HepG2 (cell line): ENCODE results near the gene PRKD2. TPM values are rescaled to one million over a fixed set of nuclear protein-coding genes. Genes with fewer than 3 reads are reported as not detected.

ENCODE experiments used
- GATA4 ChIP-seq: sonication (generic); IDR thresholded peaks from 2 replicates; pipeline ENCODE4 v1.6.1; 2016; ENCODE audit warnings: antibody characterized with exemption, low read depth, borderline replicate concordance
- MAZ ChIP-seq, 2 experiments: sonication (generic) in 1 of 2; formaldehyde crosslinking in 1 of 2; IDR thresholded peaks; 2 replicates each; pipeline versions ENCODE4 v1.5.0 to v1.6.1; 2012 to 2020; ENCODE audit warnings: low read depth in 2 of 2, mild to moderate bottlenecking in 2 of 2, borderline replicate concordance in 1 of 2, improper control_type of control experiment in 1 of 2, low read length in 1 of 2, missing genetic modification reagents in 1 of 2, moderate library complexity in 1 of 2
- MTF1 ChIP-seq: sonication (generic); formaldehyde crosslinking; IDR thresholded peaks from 2 replicates; pipeline ENCODE4 v1.5.0; 2020; ENCODE audit warnings: missing genetic modification reagents
- NFATC3 ChIP-seq: sonication (generic); formaldehyde crosslinking; IDR thresholded peaks from 2 replicates; pipeline ENCODE4 v1.5.1; 2020; ENCODE audit warnings: mild to moderate bottlenecking, missing genetic modification reagents
- SAP130 ChIP-seq: IDR thresholded peaks from 2 replicates; pipeline ENCODE4 v1.6.1; 2016; ENCODE audit warnings: low read depth
- SIX4 ChIP-seq: sonication (generic); formaldehyde crosslinking; IDR thresholded peaks from 2 replicates; pipeline ENCODE4 v1.4.0; 2020; ENCODE audit warnings: missing genetic modification reagents
- ZNF251 ChIP-seq: sonication (generic); formaldehyde crosslinking; IDR thresholded peaks from 2 replicates; pipeline ENCODE4 v1.9.0; 2021; ENCODE audit warnings: mild to moderate bottlenecking, missing genetic modification reagents
- ZNF441 ChIP-seq: sonication (generic); formaldehyde crosslinking; IDR thresholded peaks from 2 replicates; pipeline ENCODE4 v1.7.0; 2021; ENCODE audit warnings: missing genetic modification reagents, borderline replicate concordance
- ZNF678 ChIP-seq: sonication (generic); formaldehyde crosslinking; IDR thresholded peaks from 2 replicates; pipeline ENCODE4 v1.4.0; 2020; ENCODE audit warnings: mild to moderate bottlenecking, missing genetic modification reagents
- ZNF839 ChIP-seq: sonication (generic); formaldehyde crosslinking; IDR thresholded peaks from 2 replicates; pipeline ENCODE4 v1.4.0; 2020; ENCODE audit warnings: missing genetic modification reagents, mild to moderate bottlenecking, borderline replicate concordance
- polyA plus RNA-seq, 8 experiments: library from polyadenylated mRNA; depleted of rRNA in 3 of 8; stranded (reverse) in 7 of 8; unstranded in 1 of 8; fragments of >200 nt; fragmentation: Illumina TruSeq in 4 of 8; extraction: Trizol in 4 of 8; gene quantifications; 2 replicates each; pipeline versions ENCODE4 v1.2.1 to v1.2.3, GENCODE V29; 2011 to 2016; ENCODE audit warnings: low read depth in 4 of 8, missing spikeins in 1 of 8, mixed read lengths in 1 of 8; ENCODE audit not compliant: insufficient read depth in 1 of 8
- total RNA-seq, 5 experiments: library from RNA; depleted of rRNA; stranded (reverse); fragments of >200 nt; fragmentation: Illumina TruSeq; extraction: Trizol; gene quantifications; 2 replicates each; pipeline ENCODE4 v1.2.3, GENCODE V29; 2016; ENCODE audit warnings: low read depth in 1 of 5
- TF ChIP-seq, protein P1 (sequence below): sonication (generic); formaldehyde crosslinking; IDR thresholded peaks from 2 replicates; pipeline ENCODE4 v1.4.0; 2020; ENCODE audit warnings: missing genetic modification reagents
- TF ChIP-seq, protein P2 (sequence below): sonication (generic); formaldehyde crosslinking; IDR thresholded peaks from 2 replicates; pipeline ENCODE4 v1.5.1; 2020; ENCODE audit warnings: mild to moderate bottlenecking, moderate library complexity, missing genetic modification reagents
- TF ChIP-seq, protein P3 (sequence below): sonication (generic); formaldehyde crosslinking; IDR thresholded peaks from 2 replicates; pipeline ENCODE4 v1.5.0; 2020; ENCODE audit warnings: mild to moderate bottlenecking, missing genetic modification reagents
- TF ChIP-seq, protein P4 (sequence below): IDR thresholded peaks from 2 replicates; pipeline ENCODE4 v1.6.1; 2016; ENCODE audit warnings: low read depth, missing genetic modification reagents, missing compliant biosample characterization
- TF ChIP-seq, protein P5 (sequence below): sonication (generic); formaldehyde crosslinking; IDR thresholded peaks from 2 replicates; pipeline ENCODE4 v1.4.0; 2020; ENCODE audit warnings: mild to moderate bottlenecking, missing genetic modification reagents

The PRKD2 gene
- total and polyA plus RNA-seq, 2 of the 13 experiments (the other 11 are each of a cell fraction or from before 2014, with no cell fraction given): 6.7 to 7.3 TPM

DNA sequence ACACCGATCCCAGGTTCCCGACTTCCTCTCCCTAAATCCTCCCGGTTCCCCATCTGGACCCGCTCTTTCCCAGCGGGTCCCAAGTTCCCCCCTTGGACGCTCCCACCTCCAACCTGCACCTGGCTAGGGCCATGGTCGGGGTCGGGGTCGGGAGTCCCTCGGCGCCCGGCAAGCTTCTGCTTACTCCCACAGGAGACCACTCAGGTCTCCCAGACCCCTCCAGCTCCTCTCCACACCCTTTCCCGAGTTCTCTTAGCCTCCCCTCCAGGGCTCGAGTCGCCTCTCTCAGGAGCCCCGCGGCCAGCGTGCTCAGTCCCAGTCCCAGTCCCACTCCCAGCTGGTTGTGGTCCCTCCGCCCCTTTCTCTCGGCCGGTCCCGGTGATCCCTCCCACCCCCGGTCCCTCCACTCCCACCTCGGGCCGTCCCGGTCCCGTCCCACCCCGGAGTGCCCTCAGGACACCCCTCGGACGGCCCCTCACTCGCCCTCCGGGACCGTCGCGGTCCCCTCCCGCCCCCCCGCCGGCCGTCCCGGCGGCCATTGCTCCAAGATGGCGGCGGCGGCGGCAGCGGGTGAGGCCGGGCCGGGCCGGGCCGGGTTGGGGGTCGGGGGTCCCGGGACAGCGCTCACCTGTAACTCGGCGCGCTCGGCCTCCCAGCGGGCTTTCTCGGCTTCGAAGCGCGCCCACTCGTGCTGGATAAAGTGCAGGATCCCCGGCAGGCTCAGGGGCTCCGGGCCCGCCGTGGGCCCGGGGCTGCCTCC is 28.8 kb upstream of the PRKD2 start, which contains the start of gene FKRP (continued):
- TF ChIP-seq MAZ (IDR thresholded peaks at IDR 0.05; ENCODE audit: borderline replicate concordance, low read depth, low read length): no peak
- TF ChIP-seq MAZ (CRISPR knock-in tag; IDR thresholded peaks at IDR 0.05; ENCODE audit: low read depth): 0 out of 2 replicates have a peak, but pooled peaks have one; percentile 18
- TF ChIP-seq MTF1 (CRISPR knock-in tag): no peak
- TF ChIP-seq, protein P1, sequence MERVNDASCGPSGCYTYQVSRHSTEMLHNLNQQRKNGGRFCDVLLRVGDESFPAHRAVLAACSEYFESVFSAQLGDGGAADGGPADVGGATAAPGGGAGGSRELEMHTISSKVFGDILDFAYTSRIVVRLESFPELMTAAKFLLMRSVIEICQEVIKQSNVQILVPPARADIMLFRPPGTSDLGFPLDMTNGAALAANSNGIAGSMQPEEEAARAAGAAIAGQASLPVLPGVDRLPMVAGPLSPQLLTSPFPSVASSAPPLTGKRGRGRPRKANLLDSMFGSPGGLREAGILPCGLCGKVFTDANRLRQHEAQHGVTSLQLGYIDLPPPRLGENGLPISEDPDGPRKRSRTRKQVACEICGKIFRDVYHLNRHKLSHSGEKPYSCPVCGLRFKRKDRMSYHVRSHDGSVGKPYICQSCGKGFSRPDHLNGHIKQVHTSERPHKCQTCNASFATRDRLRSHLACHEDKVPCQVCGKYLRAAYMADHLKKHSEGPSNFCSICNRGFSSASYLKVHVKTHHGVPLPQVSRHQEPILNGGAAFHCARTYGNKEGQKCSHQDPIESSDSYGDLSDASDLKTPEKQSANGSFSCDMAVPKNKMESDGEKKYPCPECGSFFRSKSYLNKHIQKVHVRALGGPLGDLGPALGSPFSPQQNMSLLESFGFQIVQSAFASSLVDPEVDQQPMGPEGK: peak; percentile 52; the same call in 1 of the 2 replicates
- TF ChIP-seq ZNF251 (CRISPR knock-in tag): no peak
- TF ChIP-seq, protein P2, sequence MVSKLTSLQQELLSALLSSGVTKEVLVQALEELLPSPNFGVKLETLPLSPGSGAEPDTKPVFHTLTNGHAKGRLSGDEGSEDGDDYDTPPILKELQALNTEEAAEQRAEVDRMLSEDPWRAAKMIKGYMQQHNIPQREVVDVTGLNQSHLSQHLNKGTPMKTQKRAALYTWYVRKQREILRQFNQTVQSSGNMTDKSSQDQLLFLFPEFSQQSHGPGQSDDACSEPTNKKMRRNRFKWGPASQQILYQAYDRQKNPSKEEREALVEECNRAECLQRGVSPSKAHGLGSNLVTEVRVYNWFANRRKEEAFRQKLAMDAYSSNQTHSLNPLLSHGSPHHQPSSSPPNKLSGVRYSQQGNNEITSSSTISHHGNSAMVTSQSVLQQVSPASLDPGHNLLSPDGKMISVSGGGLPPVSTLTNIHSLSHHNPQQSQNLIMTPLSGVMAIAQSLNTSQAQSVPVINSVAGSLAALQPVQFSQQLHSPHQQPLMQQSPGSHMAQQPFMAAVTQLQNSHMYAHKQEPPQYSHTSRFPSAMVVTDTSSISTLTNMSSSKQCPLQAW (CRISPR knock-in tag): 0 out of 2 replicates have a peak, but pooled peaks have one; percentile 35
- TF ChIP-seq ZNF839: no peak
- TF ChIP-seq, protein P3, sequence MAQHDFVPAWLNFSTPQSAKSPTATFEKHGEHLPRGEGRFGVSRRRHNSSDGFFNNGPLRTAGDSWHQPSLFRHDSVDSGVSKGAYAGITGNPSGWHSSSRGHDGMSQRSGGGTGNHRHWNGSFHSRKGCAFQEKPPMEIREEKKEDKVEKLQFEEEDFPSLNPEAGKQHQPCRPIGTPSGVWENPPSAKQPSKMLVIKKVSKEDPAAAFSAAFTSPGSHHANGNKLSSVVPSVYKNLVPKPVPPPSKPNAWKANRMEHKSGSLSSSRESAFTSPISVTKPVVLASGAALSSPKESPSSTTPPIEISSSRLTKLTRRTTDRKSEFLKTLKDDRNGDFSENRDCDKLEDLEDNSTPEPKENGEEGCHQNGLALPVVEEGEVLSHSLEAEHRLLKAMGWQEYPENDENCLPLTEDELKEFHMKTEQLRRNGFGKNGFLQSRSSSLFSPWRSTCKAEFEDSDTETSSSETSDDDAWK (CRISPR knock-in tag): no peak
- no peak for TF ChIP-seq NFATC3
- TF ChIP-seq, protein P4, sequence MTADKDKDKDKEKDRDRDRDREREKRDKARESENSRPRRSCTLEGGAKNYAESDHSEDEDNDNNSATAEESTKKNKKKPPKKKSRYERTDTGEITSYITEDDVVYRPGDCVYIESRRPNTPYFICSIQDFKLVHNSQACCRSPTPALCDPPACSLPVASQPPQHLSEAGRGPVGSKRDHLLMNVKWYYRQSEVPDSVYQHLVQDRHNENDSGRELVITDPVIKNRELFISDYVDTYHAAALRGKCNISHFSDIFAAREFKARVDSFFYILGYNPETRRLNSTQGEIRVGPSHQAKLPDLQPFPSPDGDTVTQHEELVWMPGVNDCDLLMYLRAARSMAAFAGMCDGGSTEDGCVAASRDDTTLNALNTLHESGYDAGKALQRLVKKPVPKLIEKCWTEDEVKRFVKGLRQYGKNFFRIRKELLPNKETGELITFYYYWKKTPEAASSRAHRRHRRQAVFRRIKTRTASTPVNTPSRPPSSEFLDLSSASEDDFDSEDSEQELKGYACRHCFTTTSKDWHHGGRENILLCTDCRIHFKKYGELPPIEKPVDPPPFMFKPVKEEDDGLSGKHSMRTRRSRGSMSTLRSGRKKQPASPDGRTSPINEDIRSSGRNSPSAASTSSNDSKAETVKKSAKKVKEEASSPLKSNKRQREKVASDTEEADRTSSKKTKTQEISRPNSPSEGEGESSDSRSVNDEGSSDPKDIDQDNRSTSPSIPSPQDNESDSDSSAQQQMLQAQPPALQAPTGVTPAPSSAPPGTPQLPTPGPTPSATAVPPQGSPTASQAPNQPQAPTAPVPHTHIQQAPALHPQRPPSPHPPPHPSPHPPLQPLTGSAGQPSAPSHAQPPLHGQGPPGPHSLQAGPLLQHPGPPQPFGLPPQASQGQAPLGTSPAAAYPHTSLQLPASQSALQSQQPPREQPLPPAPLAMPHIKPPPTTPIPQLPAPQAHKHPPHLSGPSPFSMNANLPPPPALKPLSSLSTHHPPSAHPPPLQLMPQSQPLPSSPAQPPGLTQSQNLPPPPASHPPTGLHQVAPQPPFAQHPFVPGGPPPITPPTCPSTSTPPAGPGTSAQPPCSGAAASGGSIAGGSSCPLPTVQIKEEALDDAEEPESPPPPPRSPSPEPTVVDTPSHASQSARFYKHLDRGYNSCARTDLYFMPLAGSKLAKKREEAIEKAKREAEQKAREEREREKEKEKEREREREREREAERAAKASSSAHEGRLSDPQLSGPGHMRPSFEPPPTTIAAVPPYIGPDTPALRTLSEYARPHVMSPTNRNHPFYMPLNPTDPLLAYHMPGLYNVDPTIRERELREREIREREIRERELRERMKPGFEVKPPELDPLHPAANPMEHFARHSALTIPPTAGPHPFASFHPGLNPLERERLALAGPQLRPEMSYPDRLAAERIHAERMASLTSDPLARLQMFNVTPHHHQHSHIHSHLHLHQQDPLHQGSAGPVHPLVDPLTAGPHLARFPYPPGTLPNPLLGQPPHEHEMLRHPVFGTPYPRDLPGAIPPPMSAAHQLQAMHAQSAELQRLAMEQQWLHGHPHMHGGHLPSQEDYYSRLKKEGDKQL (CRISPR knock-in tag): no peak
- 0 out of 2 replicates have a peak, but pooled peaks have one; percentile 47 for TF ChIP-seq ZNF678
- no peak for TF ChIP-seq SIX4 (CRISPR knock-in tag)
- TF ChIP-seq, protein P5, sequence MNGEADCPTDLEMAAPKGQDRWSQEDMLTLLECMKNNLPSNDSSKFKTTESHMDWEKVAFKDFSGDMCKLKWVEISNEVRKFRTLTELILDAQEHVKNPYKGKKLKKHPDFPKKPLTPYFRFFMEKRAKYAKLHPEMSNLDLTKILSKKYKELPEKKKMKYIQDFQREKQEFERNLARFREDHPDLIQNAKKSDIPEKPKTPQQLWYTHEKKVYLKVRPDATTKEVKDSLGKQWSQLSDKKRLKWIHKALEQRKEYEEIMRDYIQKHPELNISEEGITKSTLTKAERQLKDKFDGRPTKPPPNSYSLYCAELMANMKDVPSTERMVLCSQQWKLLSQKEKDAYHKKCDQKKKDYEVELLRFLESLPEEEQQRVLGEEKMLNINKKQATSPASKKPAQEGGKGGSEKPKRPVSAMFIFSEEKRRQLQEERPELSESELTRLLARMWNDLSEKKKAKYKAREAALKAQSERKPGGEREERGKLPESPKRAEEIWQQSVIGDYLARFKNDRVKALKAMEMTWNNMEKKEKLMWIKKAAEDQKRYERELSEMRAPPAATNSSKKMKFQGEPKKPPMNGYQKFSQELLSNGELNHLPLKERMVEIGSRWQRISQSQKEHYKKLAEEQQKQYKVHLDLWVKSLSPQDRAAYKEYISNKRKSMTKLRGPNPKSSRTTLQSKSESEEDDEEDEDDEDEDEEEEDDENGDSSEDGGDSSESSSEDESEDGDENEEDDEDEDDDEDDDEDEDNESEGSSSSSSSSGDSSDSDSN (CRISPR knock-in tag): peak; percentile 35; the same call in 1 of the 2 replicates
- peak; percentile 40 for TF ChIP-seq SAP130 (CRISPR knock-in tag)
- no peak for TF ChIP-seq ZNF441 (CRISPR knock-in tag)
- no peak for TF ChIP-seq GATA4
